AG09319 (cell line): Measurements from ENCODE around the gene UNC5CL.

Source experiments
- DNase-seq: peaks from one replicate; pipeline ENCODE4 v3.0.0-alpha.2; 2010; ENCODE audit warnings: low read depth; ENCODE audit errors: extremely low read depth
- TF ChIP-seq, protein P1 (sequence below): IDR thresholded peaks from 2 replicates; pipeline ENCODE4 v1.5.1; 2011; ENCODE audit warnings: low read depth, mild to moderate bottlenecking, inconsistent platforms, low read length, moderate library complexity

The UNC5CL gene

DNA sequence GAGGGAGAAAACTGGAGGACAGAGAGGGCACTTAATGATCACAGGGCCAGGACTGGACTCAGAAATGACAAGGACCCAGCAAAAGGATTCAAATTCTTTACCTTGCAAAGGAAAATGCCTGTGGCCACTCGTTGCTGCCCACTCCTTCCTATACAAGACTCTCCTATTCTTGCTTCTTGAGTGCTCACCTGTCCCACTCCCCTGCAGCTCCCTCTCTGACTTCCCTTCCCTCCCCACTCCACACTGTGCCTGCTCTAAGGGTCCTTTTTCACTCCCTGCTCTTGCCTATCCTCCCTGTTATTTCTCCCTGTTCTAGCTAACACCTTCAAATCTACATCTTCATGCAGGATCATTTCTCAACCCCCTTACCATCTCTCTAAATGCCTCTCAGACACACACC is 56.1 kb downstream of the UNC5CL start:
- DNase-seq, result no peak
- TF ChIP-seq, protein P1, sequence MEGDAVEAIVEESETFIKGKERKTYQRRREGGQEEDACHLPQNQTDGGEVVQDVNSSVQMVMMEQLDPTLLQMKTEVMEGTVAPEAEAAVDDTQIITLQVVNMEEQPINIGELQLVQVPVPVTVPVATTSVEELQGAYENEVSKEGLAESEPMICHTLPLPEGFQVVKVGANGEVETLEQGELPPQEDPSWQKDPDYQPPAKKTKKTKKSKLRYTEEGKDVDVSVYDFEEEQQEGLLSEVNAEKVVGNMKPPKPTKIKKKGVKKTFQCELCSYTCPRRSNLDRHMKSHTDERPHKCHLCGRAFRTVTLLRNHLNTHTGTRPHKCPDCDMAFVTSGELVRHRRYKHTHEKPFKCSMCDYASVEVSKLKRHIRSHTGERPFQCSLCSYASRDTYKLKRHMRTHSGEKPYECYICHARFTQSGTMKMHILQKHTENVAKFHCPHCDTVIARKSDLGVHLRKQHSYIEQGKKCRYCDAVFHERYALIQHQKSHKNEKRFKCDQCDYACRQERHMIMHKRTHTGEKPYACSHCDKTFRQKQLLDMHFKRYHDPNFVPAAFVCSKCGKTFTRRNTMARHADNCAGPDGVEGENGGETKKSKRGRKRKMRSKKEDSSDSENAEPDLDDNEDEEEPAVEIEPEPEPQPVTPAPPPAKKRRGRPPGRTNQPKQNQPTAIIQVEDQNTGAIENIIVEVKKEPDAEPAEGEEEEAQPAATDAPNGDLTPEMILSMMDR, result no peak

DNA sequence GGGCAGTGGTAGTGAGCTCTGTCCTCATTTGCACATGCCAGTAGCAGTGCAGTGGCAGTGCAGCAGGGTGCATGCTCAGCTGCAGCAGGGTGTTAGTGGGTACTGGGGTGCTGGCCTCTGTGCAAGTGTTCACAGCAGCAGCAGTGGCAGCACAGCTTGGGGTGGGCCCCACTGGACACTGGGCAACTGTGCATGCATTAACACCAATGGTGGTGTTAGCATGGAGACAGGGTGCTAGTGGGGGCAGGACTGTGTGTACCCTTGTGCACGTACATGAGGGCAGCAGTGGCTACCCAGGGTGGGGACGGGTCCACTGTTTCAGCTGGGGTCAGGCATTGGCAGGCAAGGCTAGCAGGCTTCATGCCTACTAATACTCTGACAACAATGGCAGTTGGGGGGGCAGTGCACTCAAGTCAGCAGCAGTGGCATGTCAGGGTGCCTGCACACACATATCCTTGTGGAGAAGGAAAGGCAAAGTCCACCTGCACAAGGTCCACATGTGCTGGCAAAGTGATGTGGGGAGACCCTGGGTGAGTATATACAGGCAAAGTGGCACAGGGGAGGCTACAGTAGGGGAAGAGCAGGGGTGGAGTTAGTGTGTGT is 60.2 kb downstream of the UNC5CL start:
- DNase-seq, result no peak
- TF ChIP-seq, protein P1, result no peak

DNA sequence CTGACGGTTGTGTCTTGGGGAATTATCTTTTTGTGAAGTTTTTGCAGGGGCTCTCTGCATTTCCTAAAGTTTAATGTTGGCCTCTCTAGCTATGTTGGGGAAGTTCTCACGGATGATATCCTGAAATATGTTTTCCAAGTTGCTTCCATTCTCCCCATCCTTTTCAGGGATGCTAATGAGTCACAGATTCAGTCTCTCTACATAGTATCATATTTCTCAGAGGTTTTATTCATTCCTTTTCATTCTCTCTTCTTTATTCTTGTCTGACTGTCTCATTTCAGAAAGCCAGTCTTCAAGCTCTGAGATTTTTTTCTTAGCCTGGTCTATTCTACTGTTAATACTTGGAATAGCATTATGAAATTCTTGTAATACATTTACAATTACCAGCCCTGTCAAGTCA is 61.3 kb downstream of the UNC5CL start:
- TF ChIP-seq, protein P1, result no peak
- no peak for DNase-seq

DNA sequence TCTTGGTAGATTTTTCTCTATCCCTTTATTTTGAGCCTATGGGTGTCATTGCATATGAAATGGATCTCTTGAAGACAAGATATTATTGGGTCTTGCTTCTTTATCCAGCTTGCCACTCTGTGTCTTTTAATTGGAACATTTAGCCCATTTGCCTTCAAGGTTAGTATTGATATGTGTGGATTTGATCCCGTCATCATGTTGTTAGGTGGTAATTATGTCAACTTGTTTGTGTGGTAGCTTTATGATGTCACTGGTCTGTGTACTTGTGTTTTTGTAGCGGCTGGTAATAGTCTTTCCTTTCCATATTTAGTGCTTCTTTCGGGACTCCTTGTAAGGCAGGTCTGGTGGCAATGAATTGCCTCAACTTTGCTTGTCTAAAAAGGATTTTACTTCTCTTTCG is 61.9 kb downstream of the UNC5CL start:
- TF ChIP-seq, protein P1, result no peak

More for the DNA sequence above, 61.9 kb downstream of the UNC5CL start:
- no peak for DNase-seq
